Adrenal gland (tissue), 19 donors: Measurements from ENCODE around the gene ZNF564. TPM values are rescaled to one million over a fixed set of nuclear protein-coding genes. Genes with fewer than 3 reads are reported as not detected.

Experiments used
- DNase-seq, 7 donors: peaks; one replicate each; pipeline ENCODE4 v3.0.0-alpha.2; 2019 to 2020
- H3K27ac ChIP-seq, 5 donors: fragments of 200-600 bp; sonication (generic) in 4 of 5; 1 replicate in 3 of 5; 2 replicates in 2 of 5; pipeline versions ENCODE4 v1.5.1 to v1.8.0; 2016 to 2020; ENCODE audit warnings: mild to moderate bottlenecking in 1 of 5
- H3K27me3 ChIP-seq: fragments of 200-600 bp; 2 replicates; pipeline ENCODE4 v1.8.0; 2021
- H3K36me3 ChIP-seq, 2 donors: fragments of 200-600 bp; replicated peaks in 1 of 2; 1 replicate in 1 of 2; 2 replicates in 1 of 2; pipeline versions ENCODE4 v1.5.1 to v1.8.0; 2018 to 2022
- H3K4me1 ChIP-seq, 2 donors: fragments of 200-600 bp; replicated peaks in 1 of 2; 1 replicate in 1 of 2; 2 replicates in 1 of 2; pipeline versions ENCODE4 v1.5.1 to v1.8.0; 2018 to 2021
- H3K4me3 ChIP-seq, 4 donors: fragments of 200-600 bp; sonication (generic) in 3 of 4; one replicate each; pipeline ENCODE4 v1.5.1; 2016 to 2018
- H3K9me3 ChIP-seq, 3 donors: fragments of 200-600 bp; sonication (generic) in 1 of 3; replicated peaks in 1 of 3; 1 replicate in 2 of 3; 2 replicates in 1 of 3; pipeline versions ENCODE4 v1.5.1 to v1.8.0; 2016 to 2021
- CTCF ChIP-seq, 6 experiments: fragments of 450-650 bp in 4 of 6; fragments of 200-600 bp in 2 of 6; sonication (generic) in 1 of 6; IDR thresholded peaks; 1 replicate in 5 of 6; 2 replicates in 1 of 6; pipeline versions ENCODE4 v1.5.1 to v1.8.0; 2016 to 2021; ENCODE audit warnings: antibody characterized with exemption in 6 of 6, mild to moderate bottlenecking in 2 of 6, moderate library complexity in 1 of 6
- POLR2A ChIP-seq, 2 donors: fragments of 450-650 bp; IDR thresholded peaks; one replicate each; pipeline ENCODE4 v1.6.1; 2017; ENCODE audit warnings: antibody characterized with exemption in 2 of 2, mild to moderate bottlenecking in 2 of 2, moderate library complexity in 1 of 2
- WGBS, 4 donors: extraction: QIAGEN DNeasy Blood & Tissue Kit in 2 of 4; methylation state at CpG; one replicate each; pipeline versions ENCODE4 v1.1.5 to v1.1.7; 2013 to 2017; 5-methylcytosine and 5-hydroxymethylcytosine counted together
- intact Hi-C, 2 donors: fragments of 100-400 bp; cut with DNase I; formaldehyde crosslinking; loops; one replicate each; pipeline versions ENCODE4 v1.14.1 to v1.15.0; 2022 to 2023
- long read RNA-seq, 10 donors: library from polyadenylated mRNA in 3 of 10; unstranded in 2 of 10; stranded (forward) in 1 of 10; transcript quantifications; one replicate each; pipeline ENCODE4 v2.0.0 and lab custom pipeline, GENCODE V29; 2021 to 2026
- polyA plus RNA-seq, 3 donors: library from polyadenylated mRNA; stranded (reverse); fragments of 200-250 nt in 2 of 3; fragments of 350-450 nt in 1 of 3; fragmentation: Illumina TruSeq in 1 of 3; extraction: RNeasy Lipid Tissue Mini Kit (QIAGEN cat#74804) in 1 of 3; gene quantifications; one replicate each; pipeline ENCODE4 v1.2.3, GENCODE V29; 2013 to 2014
- total RNA-seq, 9 donors: library from RNA; depleted of rRNA in 4 of 9; stranded (reverse); fragments of >200 nt in 4 of 9; fragments of 120-200 nt in 1 of 9; fragmentation: NEBNext Ultra II Directional in 1 of 9; extraction: Animal tissue kit (Norgen Biotek cat#: 25700) in 1 of 9; gene quantifications; one replicate each; pipeline versions ENCODE4 v1.1.0 to v1.2.4, GENCODE V29; 2013 to 2023
- donor health status: healthy with polysubstance abuse.
- donor health status: Bipolar disorder and iron deficiency.
- donor health status: DM: yes; HTN: yes; CAD: no.
- donor health status: DM: no; HTN: no; CAD: no.
- donor health status: DM: no; HTN: no; CAD: no.
- donor health status: DM: yes; HTN: yes; CAD: no.

Gene ZNF564
- total RNA-seq (10 to 100 TPM in 3 of 9 donors, 1 to 10 TPM in 6; 3.4 to 10.5 (median 9.8) TPM), polyA plus RNA-seq (10 to 100 TPM in 1 of 3 donors, 1 to 10 TPM in 2; 4.3 to 12.5 (median 7.8) TPM)
- long read RNA-seq, donor 1, partial matches to known transcripts = 0 of 1 reads
- long read RNA-seq, donor 1, other reads (novel, unspliced or antisense) = 0 of 1 reads
- long read RNA-seq, donor 2 = 0 reads
- long read RNA-seq, donor 3, partial matches to known transcripts = 0 of 1 reads
- long read RNA-seq, donor 3, other reads (novel, unspliced or antisense) = 0 of 1 reads
- long read RNA-seq, donor 4, transcript ZNF564-201 (4 exons, 2,935 nt) = major isoform, 5 of 7 reads
- long read RNA-seq, donor 4, partial matches to known transcripts = 0 of 7 reads
- long read RNA-seq, donor 4, other reads (novel, unspliced or antisense) = 2 of 7 reads
- long read RNA-seq, donor 5, transcript ZNF564-201 (4 exons, 2,935 nt) = major isoform, 20 of 22 reads
- long read RNA-seq, donor 5, partial matches to known transcripts = 1 of 22 reads
- long read RNA-seq, donor 5, other reads (novel, unspliced or antisense) = 0 of 22 reads
- long read RNA-seq, donor 6, partial matches to known transcripts = 0 of 3 reads
- long read RNA-seq, donor 6, other reads (novel, unspliced or antisense) = 0 of 3 reads
- long read RNA-seq, donor 7 = 0 reads
- long read RNA-seq, donor 8, partial matches to known transcripts = 0 of 4 reads
- long read RNA-seq, donor 8, other reads (novel, unspliced or antisense) = 0 of 4 reads
- long read RNA-seq, donor 9, partial matches to known transcripts = 0 of 4 reads
- long read RNA-seq, donor 9, other reads (novel, unspliced or antisense) = 0 of 4 reads
- long read RNA-seq, donor 10, partial matches to known transcripts = 0 of 2 reads
- long read RNA-seq, donor 10, other reads (novel, unspliced or antisense) = 0 of 2 reads

GRCh38 chr19:12551060-12551832 is at the start of gene ZNF564:
TSS of gene ZNF564 (minus strand) at chr19:12551482. CDS start at chr19:12551332, 150 bp downstream.
- H3K27ac ChIP-seq = peak within 1 kb of the TSS; percentile 94 to 99 (median 95)
- 0 to 1% (median 0%) methylated on average over 21 to 49 of the region's 49 CpGs for WGBS, 4 donors
- peak within 1 kb of the TSS; percentile 76 to 98 (median 84) for H3K4me3 ChIP-seq
- peaks cover 18 to 26% of the 10 kb centered on the region in 2 donors for H3K4me1 ChIP-seq
- no peaks in the 10 kb centered on the region for H3K27me3 ChIP-seq
- H3K9me3 ChIP-seq = no peaks in the 10 kb centered on the region
- no peaks in the 10 kb centered on the region for H3K36me3 ChIP-seq
- DNase-seq = peak; percentile 94 to 99 (median 98)
- intact Hi-C loops = no loop called here
- TF ChIP-seq CTCF (IDR thresholded peaks at IDR 0.05) (no peak), POLR2A (IDR thresholded peaks at IDR 0.05) (peak; percentile 66 to 91)

GRCh38 chr19:12597594-12597993 is 46.3 kb upstream of the ZNF564 start:
- intact Hi-C loops = no loop called here
- WGBS, 4 donors = 86 to 88% (median 87%) methylated on average over 11 of the region's 11 CpGs
- H3K4me3 ChIP-seq = no peak overlapping the region
- no peaks in the 10 kb centered on the region for H3K27me3 ChIP-seq
- no peaks in the 10 kb centered on the region for H3K36me3 ChIP-seq
- TF ChIP-seq CTCF (IDR thresholded peaks at IDR 0.05) = no peak
- TF ChIP-seq POLR2A (IDR thresholded peaks at IDR 0.05) = no peak
- H3K27ac ChIP-seq = no peak overlapping the region
- no peak for DNase-seq
- no peaks in the 10 kb centered on the region for H3K4me1 ChIP-seq
- no peaks in the 10 kb centered on the region for H3K9me3 ChIP-seq

GRCh38 chr19:12596927-12597548 is 45.8 kb upstream of the ZNF564 start:
- Histone ChIP-seq H3K27me3 (no peaks in the 10 kb centered on the region), H3K9me3 (no peaks in the 10 kb centered on the region), H3K4me3 (no peak overlapping the region), H3K27ac (no peak overlapping the region), H3K36me3 (no peaks in the 10 kb centered on the region), H3K4me1 (no peaks in the 10 kb centered on the region)
- WGBS, 4 donors = 75 to 90% (median 80%) methylated on average over 20 to 38 of the region's 38 CpGs
- TF ChIP-seq CTCF (IDR thresholded peaks at IDR 0.05) (no peak), POLR2A (IDR thresholded peaks at IDR 0.05) (no peak)
- intact Hi-C loops = no loop called here
- peak in 1 of 7 donors; percentile 57 for DNase-seq
